Activated CD4-positive, alpha-beta T cell treated with anti-CD3 and anti-CD28 coated beads, Interleukin-2, amount 10 ng/mL, durations not matched to agents 24 days and 14 days (primary cell): ENCODE data around the gene PTPRZ1. TPM values are rescaled to one million over a fixed set of nuclear protein-coding genes. Genes with fewer than 3 reads are reported as not detected.
A peak's percentile ranks its signal among the peaks of the same experiment; 100 is the strongest.

Experiments used
- DNase-seq: peaks from one replicate; pipeline ENCODE4 v3.0.0; 2022
- H3K27ac Mint-ChIP-seq: one replicate; pipeline ENCODE4 v1.8.0; 2022; ENCODE audit warnings: mild to moderate bottlenecking, mixed read lengths
- H3K27me3 Mint-ChIP-seq: one replicate; pipeline ENCODE4 v1.8.0; 2022; ENCODE audit warnings: mixed read lengths
- H3K36me3 Mint-ChIP-seq: one replicate; pipeline ENCODE4 v1.8.0; 2022; ENCODE audit warnings: low read depth, mild to moderate bottlenecking, mixed read lengths
- H3K4me1 Mint-ChIP-seq: one replicate; pipeline ENCODE4 v1.8.0; 2021; ENCODE audit warnings: mixed read lengths
- H3K4me3 Mint-ChIP-seq: one replicate; pipeline ENCODE4 v1.8.0; 2022; ENCODE audit warnings: mild to moderate bottlenecking, moderate library complexity, mixed read lengths
- H3K9me3 Mint-ChIP-seq: one replicate; pipeline ENCODE4 v1.8.0; 2021; ENCODE audit warnings: mixed read lengths
- intact Hi-C: fragments of 100-400 bp; cut with micrococcal nuclease; formaldehyde crosslinking; loops from one replicate; pipeline ENCODE4 v1.15.1; 2023
- total RNA-seq: library from RNA; stranded (reverse); gene quantifications from 2 replicates; pipeline ENCODE4 v1.2.3, GENCODE V29; 2022

Gene PTPRZ1
- total RNA-seq, 1 donor from 2014 or later = not detected

GRCh38 chr7:121945480-121946236, 72.7 kb downstream of the PTPRZ1 start:
- no peak for DNase-seq
- H3K36me3 Mint-ChIP-seq = no peaks in the 10 kb centered on the region
- intact Hi-C loops = no loop called here
- H3K27me3 Mint-ChIP-seq = no peaks in the 10 kb centered on the region
- no peaks in the 10 kb centered on the region for H3K9me3 Mint-ChIP-seq
- no peak overlapping the region for H3K27ac Mint-ChIP-seq
- H3K4me1 Mint-ChIP-seq = no peaks in the 10 kb centered on the region
- H3K4me3 Mint-ChIP-seq = no peak overlapping the region

GRCh38 chr7:121953164-121953563, 80.2 kb downstream of the PTPRZ1 start:
- H3K9me3 Mint-ChIP-seq = no peaks in the 10 kb centered on the region
- no peaks in the 10 kb centered on the region for H3K27me3 Mint-ChIP-seq
- no peak overlapping the region for H3K4me3 Mint-ChIP-seq
- no peaks in the 10 kb centered on the region for H3K4me1 Mint-ChIP-seq
- no peak for DNase-seq
- no peaks in the 10 kb centered on the region for H3K36me3 Mint-ChIP-seq
- H3K27ac Mint-ChIP-seq = no peak overlapping the region
- intact Hi-C loops = no loop called here

GRCh38 chr7:121953601-121954000, 80.6 kb downstream of the PTPRZ1 start:
- H3K4me1 Mint-ChIP-seq = no peaks in the 10 kb centered on the region
- H3K36me3 Mint-ChIP-seq = no peaks in the 10 kb centered on the region
- intact Hi-C loops = no loop called here
- H3K9me3 Mint-ChIP-seq = no peaks in the 10 kb centered on the region
- no peak overlapping the region for H3K27ac Mint-ChIP-seq
- H3K27me3 Mint-ChIP-seq = no peaks in the 10 kb centered on the region
- no peak overlapping the region for H3K4me3 Mint-ChIP-seq
- no peak for DNase-seq

- H3K4me1 Mint-ChIP-seq = no peaks in the 10 kb centered on the region
These were observed 81.8 kb downstream of the PTPRZ1 start for GRCh38 chr7:121954803-121955202.

GRCh38 chr7:121957626-121958025, 84.7 kb downstream of the PTPRZ1 start:
- Mint-ChIP-seq H3K27ac (no peak overlapping the region), H3K27me3 (no peaks in the 10 kb centered on the region), H3K4me1 (no peaks in the 10 kb centered on the region), H3K4me3 (no peak overlapping the region), H3K36me3 (no peaks in the 10 kb centered on the region), H3K9me3 (no peaks in the 10 kb centered on the region)
- no peak for DNase-seq
- intact Hi-C loops = no loop called here

More at GRCh38 chr7:121954803-121955202, 81.8 kb downstream of the PTPRZ1 start:
- no peaks in the 10 kb centered on the region for H3K27me3 Mint-ChIP-seq
- H3K27ac Mint-ChIP-seq = no peak overlapping the region
- DNase-seq = no peak
- intact Hi-C loops = no loop called here
- H3K9me3 Mint-ChIP-seq = no peaks in the 10 kb centered on the region
- H3K4me3 Mint-ChIP-seq = no peak overlapping the region
- H3K36me3 Mint-ChIP-seq = no peaks in the 10 kb centered on the region

- intact Hi-C loops = no loop called here
- DNase-seq = no peak
- H3K9me3 Mint-ChIP-seq = no peaks in the 10 kb centered on the region
- H3K4me1 Mint-ChIP-seq = no peaks in the 10 kb centered on the region
- H3K4me3 Mint-ChIP-seq = no peak overlapping the region
- no peaks in the 10 kb centered on the region for H3K27me3 Mint-ChIP-seq
- no peaks in the 10 kb centered on the region for H3K36me3 Mint-ChIP-seq
- H3K27ac Mint-ChIP-seq = no peak overlapping the region
These were observed 87.7 kb downstream of the PTPRZ1 start for GRCh38 chr7:121960678-121961077.

- Mint-ChIP-seq H3K36me3 (no peaks in the 10 kb centered on the region), H3K27ac (no peak overlapping the region), H3K4me1 (no peaks in the 10 kb centered on the region), H3K4me3 (no peak overlapping the region), H3K27me3 (no peaks in the 10 kb centered on the region), H3K9me3 (no peaks in the 10 kb centered on the region)
- no peak for DNase-seq
- intact Hi-C loops = no loop called here
These were observed 88.3 kb downstream of the PTPRZ1 start for GRCh38 chr7:121961089-121961867.

GRCh38 chr7:121966276-121966934, 93.4 kb downstream of the PTPRZ1 start:
- H3K4me3 Mint-ChIP-seq = no peak overlapping the region
- H3K27ac Mint-ChIP-seq = no peak overlapping the region
- intact Hi-C loops = no loop called here
- no peaks in the 10 kb centered on the region for H3K9me3 Mint-ChIP-seq
- no peaks in the 10 kb centered on the region for H3K27me3 Mint-ChIP-seq
- H3K36me3 Mint-ChIP-seq = no peaks in the 10 kb centered on the region
- DNase-seq = no peak
- H3K4me1 Mint-ChIP-seq = no peaks in the 10 kb centered on the region

GRCh38 chr7:121966935-121967332, 94.0 kb downstream of the PTPRZ1 start:
- no peaks in the 10 kb centered on the region for H3K27me3 Mint-ChIP-seq
- no peaks in the 10 kb centered on the region for H3K36me3 Mint-ChIP-seq
- intact Hi-C loops = no loop called here

GRCh38 chr7:121985476-121986030, 112.6 kb downstream of the PTPRZ1 start:
- no peaks in the 10 kb centered on the region for H3K36me3 Mint-ChIP-seq
- no peak overlapping the region for H3K27ac Mint-ChIP-seq
- H3K27me3 Mint-ChIP-seq = no peaks in the 10 kb centered on the region
- intact Hi-C loops = no loop called here
- no peaks in the 10 kb centered on the region for H3K4me1 Mint-ChIP-seq
- DNase-seq = no peak
- H3K9me3 Mint-ChIP-seq = no peaks in the 10 kb centered on the region
- H3K4me3 Mint-ChIP-seq = no peak overlapping the region

More at GRCh38 chr7:121966935-121967332, 94.0 kb downstream of the PTPRZ1 start:
- H3K9me3 Mint-ChIP-seq = no peaks in the 10 kb centered on the region
- no peak overlapping the region for H3K27ac Mint-ChIP-seq
- no peak overlapping the region for H3K4me3 Mint-ChIP-seq
- no peaks in the 10 kb centered on the region for H3K4me1 Mint-ChIP-seq
- no peak for DNase-seq

- no peak for DNase-seq
- H3K36me3 Mint-ChIP-seq = no peaks in the 10 kb centered on the region
- intact Hi-C loops = loop anchor here (5.0 to 10.0 kb wide), 3 partner anchors 240 to 887 kb away; no protein-coding TSS in a partner anchor
- H3K4me1 Mint-ChIP-seq = no peaks in the 10 kb centered on the region
- no peak overlapping the region for H3K4me3 Mint-ChIP-seq
- H3K27me3 Mint-ChIP-seq = no peaks in the 10 kb centered on the region
- H3K27ac Mint-ChIP-seq = no peak overlapping the region
- H3K9me3 Mint-ChIP-seq = no peaks in the 10 kb centered on the region
These were observed 119.1 kb downstream of the PTPRZ1 start for GRCh38 chr7:121992068-121992467.

- Mint-ChIP-seq H3K27me3 (no peaks in the 10 kb centered on the region), H3K36me3 (no peaks in the 10 kb centered on the region), H3K27ac (no peak overlapping the region), H3K4me3 (no peak overlapping the region), H3K9me3 (no peaks in the 10 kb centered on the region), H3K4me1 (no peaks in the 10 kb centered on the region)
- intact Hi-C loops = loop anchor here (2.0 to 10.0 kb wide), 4 partner anchors 243 to 1008 kb away; no protein-coding TSS in a partner anchor
- peak; percentile 82 for DNase-seq
These were observed 121.9 kb downstream of the PTPRZ1 start for GRCh38 chr7:121994625-121995410.

GRCh38 chr7:122006687-122007086, 133.7 kb downstream of the PTPRZ1 start:
- Mint-ChIP-seq H3K36me3 (no peaks in the 10 kb centered on the region), H3K9me3 (no peaks in the 10 kb centered on the region), H3K4me3 (no peak overlapping the region), H3K4me1 (no peaks in the 10 kb centered on the region), H3K27me3 (no peaks in the 10 kb centered on the region), H3K27ac (no peak overlapping the region)
- intact Hi-C loops = no loop called here
- DNase-seq = no peak
